ENCODE measurements around the gene CEACAM3. TPM values are rescaled to one million over a fixed set of nuclear protein-coding genes. Genes with fewer than 3 reads are reported as not detected.
A peak's percentile ranks its signal among the peaks of the same experiment; 100 is the strongest.
"Not testable (repeated sequence)": the region's sequence is repeated elsewhere in the genome, so short reads cannot be mapped to it uniquely, and the experiment has no call there.

Gene CEACAM3
- total RNA-seq (not detected), polyA plus RNA-seq (1 to 10 TPM in 1 of 3 donors, not detected in 2; 2.3 TPM)

DNA sequence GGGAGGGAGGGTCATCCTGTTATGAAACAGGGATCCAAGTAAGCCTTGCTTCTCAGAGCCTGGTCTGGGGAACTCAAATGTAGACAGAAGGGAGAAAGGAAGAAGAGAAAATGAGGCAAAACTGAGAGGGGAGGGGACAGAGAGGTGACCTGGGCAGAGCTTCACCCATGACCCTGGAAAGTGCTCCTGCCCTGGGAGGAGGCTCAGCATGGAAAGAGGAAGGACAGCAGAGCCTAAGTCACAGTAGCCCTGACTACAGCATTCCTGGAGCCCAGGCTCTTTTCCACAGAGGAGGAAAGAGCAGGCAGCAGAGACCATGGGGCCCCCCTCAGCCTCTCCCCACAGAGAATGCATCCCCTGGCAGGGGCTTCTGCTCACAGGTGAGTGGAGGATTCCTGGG lies at the start of gene CEACAM3:
Gene CEACAM3 (plus strand): TSS at position 226 of the 400 bp plus-strand sequence. CDS start 91 bp downstream, at position 317.
- H3K27me3 ChIP-seq: peaks cover 0 to 22% (median 4%) of the 10 kb centered on the region in 3 donors
- intact Hi-C loops (cut with DNase I): no loop called here
- H3K4me3 ChIP-seq: no peak within 1 kb of the TSS
- H3K27ac ChIP-seq: no peak within 1 kb of the TSS
- no peak for DNase-seq
- H3K9me3 ChIP-seq: no peaks in the 10 kb centered on the region
- no peaks in the 10 kb centered on the region for H3K4me1 ChIP-seq
- TF ChIP-seq, protein P1, sequence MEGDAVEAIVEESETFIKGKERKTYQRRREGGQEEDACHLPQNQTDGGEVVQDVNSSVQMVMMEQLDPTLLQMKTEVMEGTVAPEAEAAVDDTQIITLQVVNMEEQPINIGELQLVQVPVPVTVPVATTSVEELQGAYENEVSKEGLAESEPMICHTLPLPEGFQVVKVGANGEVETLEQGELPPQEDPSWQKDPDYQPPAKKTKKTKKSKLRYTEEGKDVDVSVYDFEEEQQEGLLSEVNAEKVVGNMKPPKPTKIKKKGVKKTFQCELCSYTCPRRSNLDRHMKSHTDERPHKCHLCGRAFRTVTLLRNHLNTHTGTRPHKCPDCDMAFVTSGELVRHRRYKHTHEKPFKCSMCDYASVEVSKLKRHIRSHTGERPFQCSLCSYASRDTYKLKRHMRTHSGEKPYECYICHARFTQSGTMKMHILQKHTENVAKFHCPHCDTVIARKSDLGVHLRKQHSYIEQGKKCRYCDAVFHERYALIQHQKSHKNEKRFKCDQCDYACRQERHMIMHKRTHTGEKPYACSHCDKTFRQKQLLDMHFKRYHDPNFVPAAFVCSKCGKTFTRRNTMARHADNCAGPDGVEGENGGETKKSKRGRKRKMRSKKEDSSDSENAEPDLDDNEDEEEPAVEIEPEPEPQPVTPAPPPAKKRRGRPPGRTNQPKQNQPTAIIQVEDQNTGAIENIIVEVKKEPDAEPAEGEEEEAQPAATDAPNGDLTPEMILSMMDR (IDR thresholded peaks at IDR 0.05): no peak
- no peak for TF ChIP-seq EP300 (IDR thresholded peaks at IDR 0.05)
- no peak for TF ChIP-seq POLR2AphosphoS5 (IDR thresholded peaks at IDR 0.05)
- no peak for TF ChIP-seq POLR2A (IDR thresholded peaks at IDR 0.05)
- H3K36me3 ChIP-seq: no peaks in the 10 kb centered on the region

GRCh38 chr19:41746593-41747227 lies 49.7 kb upstream of the CEACAM3 start:
- Histone ChIP-seq H3K36me3 (no peaks in the 10 kb centered on the region), H3K27me3 (peaks cover 0 to 20% (median 0%) of the 10 kb centered on the region in 3 donors), H3K27ac (no peak overlapping the region), H3K4me3 (no peak overlapping the region), H3K4me1 (peaks cover 0 to 14% (median 6%) of the 10 kb centered on the region in 4 donors), H3K9me3 (no peaks in the 10 kb centered on the region)
- intact Hi-C loops (cut with DNase I): loop anchor here (2.0 kb wide), 1 partner anchor 104 kb away; no protein-coding TSS in a partner anchor
- no peak for DNase-seq
- 18% methylated on average over 11 of the region's 11 CpGs for WGBS, 2 donors
- TF ChIP-seq POLR2AphosphoS5 (IDR thresholded peaks at IDR 0.05): no peak
- TF ChIP-seq, protein P1 (IDR thresholded peaks at IDR 0.05): peak in 3 of 4 experiments; percentile 26 to 52 (median 45)

DNA sequence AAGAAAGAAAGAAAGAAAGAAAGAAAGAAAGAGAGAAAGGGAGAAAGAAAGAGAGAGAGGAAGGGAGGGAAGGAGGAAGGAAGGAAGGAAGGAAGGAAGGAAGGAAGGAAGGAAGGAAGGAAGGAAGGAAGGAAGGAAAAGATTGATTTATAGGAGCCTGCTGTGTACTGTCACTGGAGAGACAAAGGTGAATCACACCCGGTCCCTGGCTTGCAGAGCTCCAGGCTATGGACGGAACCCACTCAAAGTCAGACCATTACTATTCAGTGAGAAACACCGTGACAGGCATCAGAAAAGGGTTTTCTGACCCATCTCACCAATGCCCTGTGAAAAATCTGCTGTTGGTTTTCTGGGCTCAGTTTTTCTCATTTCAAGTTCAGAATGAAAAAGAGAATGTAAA lies 48.4 kb upstream of the CEACAM3 start:
- intact Hi-C loops (cut with DNase I): no loop called here
- 72 to 76% methylated on average over 3 of the region's 3 CpGs for WGBS, 2 donors
- Histone ChIP-seq H3K36me3 (no peaks in the 10 kb centered on the region), H3K4me3 (no peak overlapping the region), H3K27me3 (peaks cover 0 to 20% (median 0%) of the 10 kb centered on the region in 3 donors), H3K27ac (no peak overlapping the region), H3K9me3 (no peaks in the 10 kb centered on the region), H3K4me1 (peaks cover 0 to 22% (median 9%) of the 10 kb centered on the region in 4 donors)
- no peak for DNase-seq
- no peak for TF ChIP-seq EP300 (IDR thresholded peaks at IDR 0.05)
- TF ChIP-seq, protein P1 (IDR thresholded peaks at IDR 0.05): no peak
- no peak for TF ChIP-seq POLR2AphosphoS5 (IDR thresholded peaks at IDR 0.05)
- TF ChIP-seq POLR2A (IDR thresholded peaks at IDR 0.05): no peak

- intact Hi-C loops (cut with DNase I); DNase-seq; H3K36me3 ChIP-seq; H3K9me3 ChIP-seq; H3K4me3 ChIP-seq: not testable (repeated sequence)
- H3K4me1 ChIP-seq: peaks cover 0 to 23% (median 11%) of the 10 kb centered on the region in 4 donors
- H3K27ac ChIP-seq: peak overlapping the region in 1 of 4 donors; percentile 5
- peaks cover 0 to 14% (median 0%) of the 10 kb centered on the region in 3 donors for H3K27me3 ChIP-seq
- WGBS, 2 donors: 67 to 73% methylated on average over 8 of the region's 10 CpGs
- TF ChIP-seq POLR2AphosphoS5 (IDR thresholded peaks at IDR 0.05): peak in 2 of 4 donors; percentile 31 to 54
Observed at GRCh38 chr19:41750248-41751134, 45.9 kb upstream of the CEACAM3 start.

GRCh38 chr19:41753159-41753558 lies 43.2 kb upstream of the CEACAM3 start:
- Histone ChIP-seq H3K4me1 (peaks cover 0 to 23% (median 11%) of the 10 kb centered on the region in 4 donors), H3K9me3 (no peaks in the 10 kb centered on the region), H3K36me3 (no peaks in the 10 kb centered on the region), H3K27ac (no peak overlapping the region), H3K4me3 (no peak overlapping the region), H3K27me3 (no peaks in the 10 kb centered on the region)
- no peak for TF ChIP-seq EP300 (IDR thresholded peaks at IDR 0.05)
- TF ChIP-seq, protein P1 (IDR thresholded peaks at IDR 0.05): peak in 3 of 4 experiments; percentile 11 to 60 (median 56)
- intact Hi-C loops (cut with DNase I): no loop called here
- no peak for DNase-seq
- 10 to 12% methylated on average over 12 of the region's 12 CpGs for WGBS, 2 donors
